IMR-90 (cell line): Measurements from ENCODE around the gene GON7.

Experiments used
- CHD1 ChIP-seq: IDR thresholded peaks from 2 replicates; pipeline ENCODE4 v1.6.1; 2012; ENCODE audit warnings: low read depth, low read length, improper control_type of control experiment
- MXI1 ChIP-seq: IDR thresholded peaks from 2 replicates; pipeline ENCODE4 v1.6.1; 2012; ENCODE audit warnings: low read depth, mild to moderate bottlenecking, low read length, moderate library complexity, borderline replicate concordance
- POLR2A ChIP-seq: IDR thresholded peaks from 2 replicates; pipeline ENCODE4 v1.6.1; 2012; ENCODE audit warnings: mild to moderate bottlenecking, low read depth, low read length
- RAD21 ChIP-seq: IDR thresholded peaks from 2 replicates; pipeline ENCODE4 v1.6.1; 2012; ENCODE audit warnings: low read length, improper control_type of control experiment
- RCOR1 ChIP-seq: IDR thresholded peaks from 2 replicates; pipeline ENCODE4 v1.6.1; 2012; ENCODE audit warnings: mild to moderate bottlenecking, low read length, improper control_type of control experiment; ENCODE audit not compliant: insufficient replicate concordance
- SMC3 ChIP-seq: fragments of 150-350 bp; IDR thresholded peaks from 2 replicates; pipeline ENCODE4 v1.6.1; 2016; ENCODE audit warnings: low read depth, mild to moderate bottlenecking, antibody characterized with exemption, low read length, moderate library complexity
- TF ChIP-seq, protein P1 (sequence below): conservative IDR thresholded peaks from 2 replicates; pipeline ENCODE4 v1.5.1; 2012; ENCODE audit warnings: mild to moderate bottlenecking, low read depth, low read length, improper control_type of control experiment

DNA sequence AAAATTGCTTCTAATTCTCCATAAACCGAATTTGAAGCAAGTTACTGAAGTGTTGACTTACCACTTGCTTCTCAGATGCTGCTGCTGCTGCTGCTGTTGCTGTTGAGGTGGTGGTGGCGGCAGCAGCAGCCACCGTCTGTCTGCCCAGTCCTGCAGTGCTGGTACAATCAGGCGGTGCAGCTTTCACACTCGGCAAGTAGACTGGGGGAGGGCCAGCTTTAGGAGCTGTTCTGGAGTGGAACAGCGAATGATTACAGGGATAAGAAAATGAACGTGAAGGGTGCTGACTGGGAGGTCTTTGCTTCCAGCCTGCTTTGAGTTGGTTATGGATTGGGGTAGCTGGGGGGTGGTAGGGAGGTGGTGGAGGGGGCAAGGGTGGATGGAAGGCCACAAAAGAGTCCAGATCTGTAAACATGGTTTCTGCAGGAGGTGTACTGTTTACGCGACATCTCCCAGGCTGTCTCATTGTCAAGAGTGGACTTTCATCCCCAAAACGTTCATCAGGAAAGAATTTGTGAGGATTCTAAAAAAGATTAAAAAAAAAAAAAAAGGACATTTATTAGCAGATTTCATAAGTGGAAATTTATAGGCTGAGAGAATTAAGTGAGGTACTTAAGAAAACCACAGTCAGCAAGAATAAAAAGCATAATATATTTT is 39.0 kb upstream of the GON7 start:
- TF ChIP-seq CHD1 (no peak), POLR2A (no peak), MXI1 (no peak), SMC3 (no peak), RCOR1 (no peak), RAD21 (no peak)
- TF ChIP-seq, protein P1, sequence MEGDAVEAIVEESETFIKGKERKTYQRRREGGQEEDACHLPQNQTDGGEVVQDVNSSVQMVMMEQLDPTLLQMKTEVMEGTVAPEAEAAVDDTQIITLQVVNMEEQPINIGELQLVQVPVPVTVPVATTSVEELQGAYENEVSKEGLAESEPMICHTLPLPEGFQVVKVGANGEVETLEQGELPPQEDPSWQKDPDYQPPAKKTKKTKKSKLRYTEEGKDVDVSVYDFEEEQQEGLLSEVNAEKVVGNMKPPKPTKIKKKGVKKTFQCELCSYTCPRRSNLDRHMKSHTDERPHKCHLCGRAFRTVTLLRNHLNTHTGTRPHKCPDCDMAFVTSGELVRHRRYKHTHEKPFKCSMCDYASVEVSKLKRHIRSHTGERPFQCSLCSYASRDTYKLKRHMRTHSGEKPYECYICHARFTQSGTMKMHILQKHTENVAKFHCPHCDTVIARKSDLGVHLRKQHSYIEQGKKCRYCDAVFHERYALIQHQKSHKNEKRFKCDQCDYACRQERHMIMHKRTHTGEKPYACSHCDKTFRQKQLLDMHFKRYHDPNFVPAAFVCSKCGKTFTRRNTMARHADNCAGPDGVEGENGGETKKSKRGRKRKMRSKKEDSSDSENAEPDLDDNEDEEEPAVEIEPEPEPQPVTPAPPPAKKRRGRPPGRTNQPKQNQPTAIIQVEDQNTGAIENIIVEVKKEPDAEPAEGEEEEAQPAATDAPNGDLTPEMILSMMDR = no peak
